ENCODE data around the gene THAP12.

DNA sequence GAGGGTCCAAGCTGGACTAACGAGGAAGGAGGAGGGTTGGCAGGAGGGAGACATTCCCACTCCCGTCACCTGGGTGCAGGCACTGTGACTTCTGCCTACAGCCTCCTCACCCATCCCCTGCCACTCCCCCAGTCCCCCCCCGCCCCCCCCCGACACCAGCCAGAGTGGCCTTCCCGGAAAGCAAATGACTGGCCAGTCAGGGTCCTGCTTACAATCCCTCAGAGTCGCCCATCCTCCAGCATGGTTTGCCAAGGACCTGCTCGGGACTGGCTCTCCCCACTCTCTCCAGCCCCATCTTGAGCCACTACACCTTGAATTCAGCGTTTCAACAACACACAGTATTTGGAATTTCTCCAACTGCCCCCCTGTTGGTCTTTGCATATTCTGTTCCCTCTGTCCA lies 59.6 kb downstream of the THAP12 start:
- no peak for TF ChIP-seq EZH2 (IDR thresholded peaks at IDR 0.05)
- no peak for TF ChIP-seq POLR2AphosphoS5 (IDR thresholded peaks at IDR 0.05; ENCODE audit: borderline replicate concordance, low read depth, low read length)

All from SK-N-MC (cell line).